GM21423 (cell line): ENCODE results near the gene BMP6.
"Not testable (repeated sequence)": the region's sequence is repeated elsewhere in the genome, so short reads cannot be mapped to it uniquely, and the experiment has no call there.

Experiments used
- ATAC-seq: cut with Tn5 transposase; IDR thresholded peaks from one replicate; pipeline ENCODE4 v1.9.1; 2021; ENCODE audit warnings: mild to moderate bottlenecking, moderate library complexity; ENCODE audit not compliant: unreplicated experiment

Gene BMP6

GRCh38 chr6:7786214-7786661 lies 60.3 kb downstream of the BMP6 start:
- no peak for ATAC-seq

- no peak for ATAC-seq
Measured at GRCh38 chr6:7787137-7787608, 61.3 kb downstream of the BMP6 start.

- no peak for ATAC-seq
Measured at GRCh38 chr6:7787731-7788130, 61.8 kb downstream of the BMP6 start.

GRCh38 chr6:7794509-7794908 lies 68.6 kb downstream of the BMP6 start:
- no peak for ATAC-seq

GRCh38 chr6:7797386-7797785 lies 71.5 kb downstream of the BMP6 start:
- no peak for ATAC-seq

GRCh38 chr6:7798751-7799150 lies 72.9 kb downstream of the BMP6 start:
- ATAC-seq, result no peak

DNA sequence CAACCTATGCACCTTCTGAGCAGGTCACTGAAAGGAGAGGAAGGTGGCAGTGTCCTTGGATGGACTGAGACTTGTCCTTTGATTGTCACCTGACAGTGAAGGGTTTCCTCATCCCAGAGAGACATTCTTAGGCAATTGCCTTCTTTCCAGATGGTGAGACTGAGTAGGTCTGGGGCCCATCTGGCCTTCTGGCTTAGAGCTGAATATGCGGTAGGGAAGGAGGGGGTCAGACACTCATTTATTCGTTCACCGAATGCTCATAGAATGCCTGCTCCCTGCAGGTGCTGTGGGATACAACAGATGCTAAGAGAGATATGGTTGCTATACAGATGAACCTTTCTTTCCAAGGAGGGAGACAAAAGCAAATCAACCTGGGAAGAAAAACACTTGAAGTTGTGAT lies 76.8 kb downstream of the BMP6 start:
- no peak for ATAC-seq

GRCh38 chr6:7803214-7803613 lies 77.3 kb downstream of the BMP6 start:
- ATAC-seq, result no peak

DNA sequence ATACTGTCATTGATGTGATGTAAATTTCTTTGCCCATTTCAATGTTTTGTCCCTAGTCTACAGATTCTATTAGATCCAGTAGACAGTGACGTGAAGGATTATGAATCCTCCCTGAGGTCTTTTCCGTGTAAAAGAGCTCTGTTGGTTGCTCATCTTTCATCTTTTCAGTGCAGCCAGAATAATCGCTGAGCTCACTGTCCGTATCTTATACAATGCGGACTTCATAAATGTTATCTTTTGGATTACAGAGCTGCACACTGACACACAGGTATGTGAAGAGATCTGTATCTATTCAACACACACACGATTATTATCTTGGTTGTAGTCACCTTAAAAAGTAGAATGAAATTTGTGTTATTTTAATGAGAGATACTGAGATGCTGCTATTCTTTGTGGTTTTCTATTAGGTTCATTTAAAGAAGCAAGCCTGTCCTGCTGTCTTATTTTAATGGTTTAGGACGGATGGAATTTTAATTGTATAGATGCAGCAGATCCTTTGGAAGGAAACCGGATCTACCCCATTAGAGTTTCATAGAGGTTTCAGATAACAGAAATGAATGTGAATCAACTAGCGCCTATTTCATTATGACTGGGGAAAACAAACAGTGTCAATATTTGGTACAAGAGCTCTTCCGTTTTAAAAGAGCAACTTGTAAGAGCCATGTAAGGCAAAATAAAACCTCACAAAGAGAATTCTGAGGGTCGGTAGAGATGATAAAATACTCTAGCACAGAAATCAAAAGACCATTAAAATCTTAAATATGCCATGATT lies 79.4 kb downstream of the BMP6 start:
- no peak for ATAC-seq

GRCh38 chr6:7805850-7806214 lies 79.9 kb downstream of the BMP6 start:
- no peak for ATAC-seq

- ATAC-seq, result no peak
Measured at GRCh38 chr6:7806711-7807110, 80.8 kb downstream of the BMP6 start.

- ATAC-seq, result no peak
Measured at GRCh38 chr6:7809346-7809745, 83.4 kb downstream of the BMP6 start.

DNA sequence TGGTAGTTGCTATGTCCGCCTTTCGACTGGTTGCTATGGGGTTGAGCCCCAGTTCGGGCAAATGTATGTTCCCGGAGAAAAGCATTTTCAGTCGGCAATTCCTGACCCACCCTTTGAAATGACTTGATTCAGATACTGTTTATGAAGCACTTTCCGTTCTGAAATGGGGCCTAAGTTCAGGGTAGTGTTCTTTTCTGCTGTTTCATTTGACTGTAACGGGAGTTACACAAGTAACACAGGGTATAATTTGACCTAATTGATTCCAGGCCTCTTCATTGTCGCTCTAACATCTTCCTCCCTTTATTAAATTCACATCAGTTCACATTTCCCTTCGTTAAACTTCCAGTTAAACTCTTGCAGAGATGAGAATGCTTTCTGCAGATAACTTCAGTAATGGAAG lies 85.5 kb downstream of the BMP6 start:
- no peak for ATAC-seq

- no peak for ATAC-seq
Measured at GRCh38 chr6:7812623-7813022, 86.7 kb downstream of the BMP6 start.

DNA sequence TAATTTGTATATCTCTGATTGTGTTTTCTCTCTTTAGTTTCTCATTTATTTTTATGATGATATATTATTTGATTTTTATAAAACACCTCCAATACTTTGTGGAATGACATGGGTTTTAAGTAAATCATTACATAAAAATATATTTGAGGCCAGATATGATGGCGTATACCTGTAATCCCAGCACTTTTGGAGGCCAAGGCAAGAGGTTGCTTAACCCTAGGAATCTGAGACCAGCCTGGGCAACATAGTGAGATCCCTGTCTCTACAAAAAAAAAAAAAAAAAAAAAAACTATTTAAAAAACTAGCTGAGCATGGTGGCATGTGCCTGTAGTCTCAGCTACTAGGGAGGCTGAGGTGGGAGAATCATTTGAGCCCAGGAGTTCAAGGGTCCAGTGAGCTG lies 87.3 kb downstream of the BMP6 start:
- ATAC-seq, result no peak

- no peak for ATAC-seq
Measured at GRCh38 chr6:7813704-7814103, 87.8 kb downstream of the BMP6 start.

- ATAC-seq, result no peak
Measured at GRCh38 chr6:7815716-7816115, 89.8 kb downstream of the BMP6 start.

GRCh38 chr6:7817184-7817583 lies 91.3 kb downstream of the BMP6 start:
- not testable (repeated sequence) for ATAC-seq

GRCh38 chr6:7818257-7819214 lies 92.6 kb downstream of the BMP6 start:
- ATAC-seq, result no peak

DNA sequence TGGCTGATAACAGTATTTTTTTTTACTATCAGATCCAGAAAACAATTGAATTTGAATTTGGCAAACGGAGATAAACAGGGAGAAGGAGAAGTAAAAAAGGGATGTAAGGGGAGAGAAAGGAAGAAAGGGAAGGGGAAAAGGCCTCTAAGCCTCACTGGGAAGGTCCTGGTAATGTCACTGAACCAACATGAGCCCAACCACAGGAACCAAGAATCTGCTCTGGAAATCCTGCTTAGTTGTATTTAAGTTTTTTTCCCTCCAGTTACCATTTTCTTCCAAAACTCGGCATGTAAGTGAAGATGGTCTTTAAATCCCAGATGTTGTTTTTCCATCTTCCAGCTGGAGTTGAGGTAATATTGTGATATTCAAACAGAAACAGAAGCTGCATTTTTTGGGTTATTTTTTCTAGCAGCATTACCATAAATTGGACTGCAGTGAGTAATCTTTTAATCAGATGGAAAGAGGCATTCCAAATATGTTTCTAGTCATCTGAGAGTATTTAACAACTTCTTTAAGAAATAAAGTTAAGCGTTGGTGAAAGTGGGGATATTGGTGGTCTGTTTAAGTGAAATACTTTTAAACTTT lies 93.6 kb downstream of the BMP6 start:
- ATAC-seq, result no peak

GRCh38 chr6:7820288-7820835 lies 94.5 kb downstream of the BMP6 start:
- no peak for ATAC-seq
